Mesothelial cell of epicardium (in vitro differentiated cells): ENCODE measurements around the gene CHAD. TPM values are rescaled to one million over a fixed set of nuclear protein-coding genes. Genes with fewer than 3 reads are reported as not detected.

ENCODE experiments used
- DNase-seq, 2 experiments: peaks; one replicate each; pipeline ENCODE4 v3.0.0; 2021; ENCODE audit warnings: low spot score in 2 of 2; ENCODE audit not compliant: unreplicated experiment in 2 of 2
- H3K27ac Mint-ChIP-seq: 2 replicates; pipeline ENCODE4 v1.8.0; 2021; ENCODE audit warnings: mixed read lengths
- H3K27me3 Mint-ChIP-seq: 2 replicates; pipeline ENCODE4 v1.8.0; 2021; ENCODE audit warnings: low read depth, mixed read lengths
- H3K36me3 Mint-ChIP-seq: 2 replicates; pipeline ENCODE4 v1.8.0; 2021; ENCODE audit warnings: mixed read lengths
- H3K4me1 Mint-ChIP-seq: 2 replicates; pipeline ENCODE4 v1.8.0; 2021; ENCODE audit warnings: mixed read lengths
- H3K4me3 Mint-ChIP-seq: 2 replicates; pipeline ENCODE4 v1.8.0; 2021; ENCODE audit warnings: mild to moderate bottlenecking, moderate library complexity, mixed read lengths
- H3K9me3 Mint-ChIP-seq: 2 replicates; pipeline ENCODE4 v1.8.0; 2021; ENCODE audit warnings: mixed read lengths
- CTCF ChIP-seq: fragments of 200-600 bp; sonication (generic); IDR thresholded peaks from one replicate; pipeline ENCODE4 v1.5.0; 2021; ENCODE audit warnings: antibody characterized with exemption; ENCODE audit not compliant: unreplicated experiment
- total RNA-seq: library from RNA; stranded (reverse); gene quantifications from 3 replicates; pipeline ENCODE4 v1.2.1, GENCODE V29; 2021

The CHAD gene
- total RNA-seq, 1 donor from 2014 or later, result not detected

- Mint-ChIP-seq H3K36me3 (no peaks in the 10 kb centered on the region), H3K4me1 (no peaks in the 10 kb centered on the region), H3K9me3 (no peaks in the 10 kb centered on the region), H3K27ac (no peak overlapping the region), H3K4me3 (no peak overlapping the region), H3K27me3 (no peaks in the 10 kb centered on the region)
- TF ChIP-seq CTCF, result no peak
- no peak for DNase-seq
These were observed 23.5 kb upstream of the CHAD start for GRCh38 chr17:50492214-50492613.

GRCh38 chr17:50491505-50491904, 22.8 kb upstream of the CHAD start:
- Mint-ChIP-seq H3K36me3 (no peaks in the 10 kb centered on the region), H3K27me3 (no peaks in the 10 kb centered on the region), H3K9me3 (no peaks in the 10 kb centered on the region), H3K4me3 (no peak overlapping the region), H3K27ac (no peak overlapping the region), H3K4me1 (no peaks in the 10 kb centered on the region)
- TF ChIP-seq CTCF, result no peak
- DNase-seq, result no peak

GRCh38 chr17:50488880-50489279, 20.2 kb upstream of the CHAD start:
- Mint-ChIP-seq H3K27ac (no peak overlapping the region), H3K4me1 (no peaks in the 10 kb centered on the region), H3K4me3 (no peak overlapping the region), H3K9me3 (no peaks in the 10 kb centered on the region), H3K27me3 (no peaks in the 10 kb centered on the region), H3K36me3 (peaks cover 15% of the 10 kb centered on the region)
- TF ChIP-seq CTCF, result no peak
- no peak for DNase-seq

GRCh38 chr17:50487213-50488096, 18.8 kb upstream of the CHAD start:
- H3K27me3 Mint-ChIP-seq, result no peaks in the 10 kb centered on the region
- no peak overlapping the region for H3K27ac Mint-ChIP-seq
- H3K9me3 Mint-ChIP-seq, result no peaks in the 10 kb centered on the region
- no peak overlapping the region for H3K4me3 Mint-ChIP-seq
- peaks cover 20% of the 10 kb centered on the region for H3K36me3 Mint-ChIP-seq
- no peak for DNase-seq
- no peaks in the 10 kb centered on the region for H3K4me1 Mint-ChIP-seq
- TF ChIP-seq CTCF, result no peak

- H3K4me3 Mint-ChIP-seq, result no peak overlapping the region
- H3K27ac Mint-ChIP-seq, result no peak overlapping the region
- no peak for TF ChIP-seq CTCF
- DNase-seq, result peak in 1 of 2 experiments; percentile 6
- peaks cover 3% of the 10 kb centered on the region for H3K4me1 Mint-ChIP-seq
- no peaks in the 10 kb centered on the region for H3K27me3 Mint-ChIP-seq
- H3K9me3 Mint-ChIP-seq, result no peaks in the 10 kb centered on the region
- peaks cover 20% of the 10 kb centered on the region for H3K36me3 Mint-ChIP-seq
These were observed 15.9 kb upstream of the CHAD start for GRCh38 chr17:50484386-50485155.
